Stimulated activated CD4-positive, alpha-beta T cell treated with anti-CD3 and anti-CD28 coated beads, Interleukin-1b, Interleukin-23, amount 100 ng/mL, for 24 hours (primary cell): ENCODE results near the gene SLCO4A1.

Source experiments
- DNase-seq, 4 experiments: peaks; one replicate each; pipeline ENCODE4 v3.0.0-alpha.2; 2020; ENCODE audit warnings: low read depth in 4 of 4, low spot score in 1 of 4

Gene SLCO4A1

GRCh38 chr20:62636446-62636845 is 5.9 kb upstream of the SLCO4A1 start:
- no peak for DNase-seq

- no peak for DNase-seq
Measured at GRCh38 chr20:62637110-62637509, 5.2 kb upstream of the SLCO4A1 start.

GRCh38 chr20:62637521-62638054 is 4.7 kb upstream of the SLCO4A1 start:
- no peak for DNase-seq

- no peak for DNase-seq
Measured at GRCh38 chr20:62638055-62638570, 4.2 kb upstream of the SLCO4A1 start.

DNA sequence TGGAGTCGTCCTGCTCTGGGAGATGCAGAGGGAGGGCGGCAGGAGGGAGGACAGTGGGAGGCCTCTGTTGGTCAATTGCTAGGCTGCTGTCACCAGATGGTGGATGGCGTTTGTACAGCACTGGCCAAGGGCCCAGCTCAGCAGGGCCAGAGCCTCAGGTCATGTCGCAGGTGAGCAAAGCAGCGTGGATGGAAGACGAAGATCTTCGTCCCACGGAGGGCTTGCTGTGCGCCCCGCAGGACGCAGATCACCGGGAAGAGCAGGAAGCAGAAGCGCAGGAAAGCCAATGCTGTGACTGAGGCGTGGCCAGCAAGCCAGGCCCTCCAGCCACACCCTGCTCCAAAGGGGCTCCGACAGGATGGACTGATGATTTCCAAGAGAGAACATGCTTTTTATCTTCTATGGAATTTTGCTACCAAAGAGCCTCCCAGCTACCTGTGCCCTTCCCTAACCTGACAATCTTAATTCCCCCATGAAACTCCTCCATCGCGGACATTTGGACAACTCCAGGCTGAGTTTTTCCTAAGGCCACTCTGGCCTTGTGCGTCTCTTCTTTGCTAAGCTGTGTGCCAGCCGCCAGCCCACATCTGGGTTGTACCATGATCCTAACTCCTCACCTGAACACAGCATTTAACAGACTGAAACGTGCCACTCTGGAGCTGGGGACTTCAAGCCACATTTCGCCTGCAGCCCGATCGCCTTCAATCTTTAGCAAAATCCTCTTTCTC is 3.5 kb upstream of the SLCO4A1 start:
- DNase-seq = no peak

DNA sequence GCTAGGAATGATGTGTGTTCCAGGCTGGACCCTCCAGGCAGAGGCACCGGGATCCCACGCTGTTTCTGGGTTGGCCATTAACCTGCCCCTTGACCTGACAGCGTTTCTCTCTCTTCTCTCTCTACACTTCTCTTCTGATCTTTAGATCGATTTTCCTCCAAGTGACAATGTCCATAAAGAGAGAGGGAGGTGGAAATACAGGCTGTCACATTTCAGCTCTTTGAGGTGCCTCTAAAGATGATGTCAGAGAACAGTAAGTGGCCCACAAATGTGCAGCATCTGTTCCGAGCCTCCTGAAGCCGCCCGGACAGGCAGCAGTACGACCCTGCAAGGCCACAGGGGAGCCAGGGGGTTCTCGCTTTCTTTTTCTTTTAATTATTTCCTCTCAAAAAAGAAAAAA is 2.5 kb upstream of the SLCO4A1 start:
- DNase-seq = no peak

- no peak for DNase-seq
Measured at GRCh38 chr20:62640870-62641269, 1.4 kb upstream of the SLCO4A1 start.

DNA sequence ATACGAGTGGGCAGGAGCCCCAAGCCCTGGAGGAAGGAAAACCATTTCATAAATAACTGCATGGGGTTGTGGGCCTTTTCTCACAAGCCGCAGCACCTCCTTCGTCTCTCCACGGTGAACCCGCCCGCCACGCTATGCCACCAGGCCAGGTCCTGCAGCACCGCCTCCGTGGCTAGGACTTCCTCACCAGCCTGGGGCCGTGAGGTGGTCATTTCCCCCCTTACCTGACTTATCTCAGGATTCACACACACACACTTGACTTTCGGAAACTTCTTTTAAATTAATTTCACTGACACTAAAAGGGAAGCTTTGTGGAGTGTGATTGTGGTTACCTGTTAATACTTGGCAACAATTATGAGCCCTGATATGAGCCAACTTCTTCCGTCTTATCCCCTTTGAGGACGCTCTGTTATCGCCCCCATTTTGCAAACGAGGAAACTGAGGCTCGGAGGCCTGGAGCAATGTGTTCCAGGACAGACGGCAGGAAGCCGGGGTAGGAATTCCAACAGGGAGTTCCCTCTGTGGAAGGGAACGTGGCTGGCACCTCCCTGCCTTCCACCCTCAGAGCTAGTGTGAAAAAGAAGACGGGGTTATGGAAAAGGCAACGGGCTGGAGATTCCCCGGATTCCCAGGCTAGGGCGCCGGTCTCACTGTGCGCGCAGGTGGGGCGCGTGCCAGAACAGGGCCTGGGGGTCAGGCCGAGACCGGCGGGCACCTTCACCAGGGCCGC is 817 bp upstream of the SLCO4A1 start:
- no peak for DNase-seq

- DNase-seq = peak in 2 of 4 experiments; percentile 38 to 49
Measured at GRCh38 chr20:62642666-62643520, 590 bp downstream of the SLCO4A1 start.

DNA sequence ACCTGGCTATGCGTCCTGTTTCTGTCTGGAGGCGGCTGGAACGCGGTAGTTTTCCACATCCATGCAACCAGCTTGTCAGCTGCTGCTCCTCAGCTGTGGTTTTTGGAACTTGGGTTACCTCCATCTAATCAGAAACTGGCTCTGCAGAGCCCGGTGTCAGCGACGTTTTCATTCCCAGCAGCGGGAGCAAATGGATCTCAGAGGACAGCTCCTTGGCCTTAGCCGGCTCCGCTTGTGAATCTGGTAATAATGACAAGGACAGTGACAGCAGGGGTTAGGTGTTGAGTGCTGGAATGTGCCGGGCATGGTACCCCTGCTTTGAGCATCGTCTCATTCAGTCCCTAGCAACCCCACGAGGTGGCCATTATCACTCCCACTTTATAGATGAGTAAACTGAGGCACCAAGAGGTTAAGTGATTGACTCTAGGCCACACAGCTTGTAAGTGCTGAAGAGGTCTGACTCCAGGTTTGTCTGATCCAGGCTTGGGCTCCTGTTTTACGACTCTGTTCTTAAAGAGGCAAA is 1.3 kb downstream of the SLCO4A1 start:
- DNase-seq = no peak

DNA sequence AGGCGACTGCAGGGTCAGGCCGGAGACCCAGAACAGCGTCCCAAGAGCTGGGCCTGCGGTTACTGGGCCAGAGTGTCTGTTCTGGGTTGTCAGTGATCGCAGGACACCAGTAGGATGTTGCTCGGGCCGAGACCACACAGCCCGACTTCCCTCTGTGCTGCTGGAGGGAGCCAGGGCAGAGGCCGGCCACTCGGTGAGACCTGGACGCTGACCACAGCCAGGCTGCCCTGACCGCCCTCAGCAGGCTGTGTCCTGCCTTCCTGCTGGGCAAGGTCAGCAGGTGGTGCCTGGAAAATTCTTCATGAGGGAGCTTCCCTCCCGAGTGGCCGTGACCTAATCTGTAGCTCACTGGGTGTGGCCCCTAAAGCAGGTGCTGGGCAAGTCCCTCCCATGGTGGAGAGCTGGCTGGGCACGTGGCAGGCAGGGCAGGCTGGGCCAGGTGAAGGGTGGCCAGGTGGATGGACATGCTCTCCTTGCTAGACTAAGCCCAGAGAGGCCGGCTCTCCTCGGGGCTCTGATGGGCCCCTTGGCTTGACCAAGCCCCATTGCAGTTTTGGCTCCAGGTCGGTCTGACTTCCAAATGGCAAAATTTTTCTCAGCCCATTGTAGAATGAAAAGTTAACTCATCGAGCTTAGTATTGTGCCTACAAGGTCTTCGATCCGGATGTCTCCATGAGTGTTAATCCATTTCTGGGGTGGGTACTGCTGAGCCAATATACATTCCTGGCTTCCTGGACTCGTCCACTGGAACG is 1.9 kb downstream of the SLCO4A1 start:
- no peak for DNase-seq

DNA sequence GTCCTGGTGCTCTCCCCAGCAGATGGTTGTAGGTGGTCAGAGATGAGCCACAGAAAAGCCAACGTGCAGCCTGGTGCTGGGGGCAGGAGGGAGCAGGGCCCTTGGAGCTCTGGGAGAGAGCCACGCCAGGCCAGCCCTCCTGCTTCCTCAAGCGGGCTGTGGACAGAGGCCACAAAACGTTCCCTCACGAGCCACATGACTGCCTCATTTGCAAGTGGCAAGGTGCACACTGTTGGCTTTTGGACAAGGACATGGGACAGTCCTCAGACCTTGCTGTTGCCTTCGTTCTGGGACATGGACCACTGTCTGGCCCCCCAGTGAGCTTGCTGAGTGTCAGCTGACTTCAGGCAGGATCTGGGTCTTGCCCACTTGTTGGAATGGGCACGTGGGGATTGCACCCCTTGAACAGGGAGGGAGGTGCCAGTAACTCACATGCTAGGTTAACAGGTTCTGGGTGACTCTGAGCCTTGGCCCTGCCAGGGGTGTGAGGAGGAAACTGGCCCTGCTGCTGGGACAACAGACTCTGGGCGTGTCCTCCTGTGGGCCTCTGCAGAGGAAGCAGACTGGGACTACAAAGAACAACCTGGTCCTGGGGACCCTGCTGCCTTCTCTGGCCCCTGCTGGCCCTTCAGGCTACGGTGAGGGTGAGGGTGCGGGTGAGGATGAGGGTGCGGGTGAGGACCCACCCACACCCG is 2.6 kb downstream of the SLCO4A1 start:
- DNase-seq = no peak

DNA sequence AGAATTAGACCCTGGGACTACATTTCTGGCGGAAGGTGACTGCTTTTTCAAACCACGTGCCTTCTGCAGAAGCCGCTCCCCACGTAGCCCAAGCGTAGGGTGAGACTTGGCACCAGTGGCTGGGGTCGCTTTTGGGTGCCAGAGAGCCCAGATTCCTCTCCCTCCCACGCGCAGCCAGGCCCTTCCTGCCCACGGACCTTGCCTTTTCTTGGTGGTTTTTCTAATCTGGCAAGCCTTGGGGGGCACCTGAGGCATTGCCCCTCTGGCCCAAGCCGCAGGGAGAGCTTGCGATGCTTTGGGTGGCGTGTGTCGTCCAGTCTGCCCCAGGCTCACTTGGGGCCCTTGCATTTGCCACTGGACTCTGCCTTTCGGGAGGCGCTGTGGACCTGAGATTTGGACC is 3.3 kb downstream of the SLCO4A1 start:
- no peak for DNase-seq

GRCh38 chr20:62646851-62647520 is 4.7 kb downstream of the SLCO4A1 start:
- DNase-seq = no peak

- DNase-seq = no peak
Measured at GRCh38 chr20:62647521-62648317, 5.4 kb downstream of the SLCO4A1 start.

DNA sequence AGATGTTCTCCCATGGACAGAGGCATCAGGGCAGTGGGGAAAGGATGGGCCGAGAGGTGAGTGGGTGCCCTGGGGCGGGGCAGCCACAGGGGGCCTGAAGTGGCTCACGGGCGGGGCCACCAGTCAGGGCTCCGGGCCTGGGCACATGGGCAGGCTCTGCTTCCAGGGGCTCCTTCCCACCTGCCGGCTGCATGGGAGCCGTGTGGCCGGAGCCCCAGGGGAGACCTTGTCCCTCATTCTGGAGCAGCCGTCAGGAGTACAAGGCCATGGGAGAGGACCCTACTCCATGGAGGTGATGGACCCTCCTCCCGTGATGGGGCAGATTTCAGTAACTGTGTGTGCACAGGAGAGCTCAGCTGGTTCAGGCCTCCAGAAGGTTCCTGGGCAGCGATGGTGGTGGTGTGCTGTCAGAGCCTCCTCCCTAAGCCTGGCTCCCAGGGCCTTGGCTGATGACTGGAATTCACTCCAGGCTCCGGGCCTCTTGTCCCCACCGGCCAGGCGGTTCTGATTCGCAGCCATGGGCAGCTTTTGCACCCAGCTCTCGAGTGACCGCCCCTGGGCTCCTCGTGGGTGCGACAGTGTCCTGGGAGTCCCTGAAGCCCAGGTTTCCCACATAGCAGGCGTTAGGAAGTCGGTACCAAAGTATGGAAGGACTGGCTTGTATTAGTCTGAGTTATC is 6.2 kb downstream of the SLCO4A1 start:
- DNase-seq = no peak

DNA sequence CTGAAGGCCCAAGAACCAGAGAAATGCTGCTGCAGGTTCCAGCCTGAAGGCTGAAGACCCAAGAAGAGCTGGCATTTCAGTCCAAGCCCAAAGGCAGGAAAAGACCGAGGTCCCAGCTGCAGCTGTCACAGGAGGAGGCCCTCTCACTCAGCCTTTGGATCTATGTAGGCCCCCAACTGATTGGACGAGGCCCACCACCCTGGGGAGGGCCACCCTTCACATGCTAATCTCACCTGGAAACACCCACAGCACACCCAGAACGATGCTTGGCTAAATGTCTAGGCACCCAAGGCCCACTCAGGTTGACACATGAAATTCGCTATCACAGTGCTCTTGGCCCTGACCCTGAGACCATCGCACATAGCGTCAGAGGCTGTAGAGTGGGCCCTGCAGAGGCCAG is 6.8 kb downstream of the SLCO4A1 start:
- no peak for DNase-seq
